ENCODE measurements around the gene NR2F1.

The NR2F1 gene

GRCh38 chr5:93567424-93567823 is 15.6 kb upstream of the NR2F1 start:
- no peaks in the 10 kb centered on the region for H3K27me3 ChIP-seq (ENCODE audit: insufficient read depth, low read depth)
- H3K36me3 ChIP-seq (ENCODE audit: insufficient read depth): no peaks in the 10 kb centered on the region
- H3K4me3 ChIP-seq (IDR thresholded peaks at IDR 0.05; ENCODE audit: insufficient read depth, low read depth, low read length): no peak overlapping the region
- no peak overlapping the region for H3K9ac ChIP-seq
- H4K20me1 ChIP-seq (ENCODE audit: insufficient read depth): no peaks in the 10 kb centered on the region
- no peak overlapping the region for H3K27ac ChIP-seq
- no peak overlapping the region for H2AFZ ChIP-seq (ENCODE audit: low read depth)
- no peaks in the 10 kb centered on the region for H3K79me2 ChIP-seq (ENCODE audit: insufficient read depth, low read depth)
- H3K4me2 ChIP-seq: no peak overlapping the region
- H3K4me1 ChIP-seq (ENCODE audit: low read depth, poor library complexity, severe bottlenecking): no peaks in the 10 kb centered on the region
- TF ChIP-seq, protein P1, sequence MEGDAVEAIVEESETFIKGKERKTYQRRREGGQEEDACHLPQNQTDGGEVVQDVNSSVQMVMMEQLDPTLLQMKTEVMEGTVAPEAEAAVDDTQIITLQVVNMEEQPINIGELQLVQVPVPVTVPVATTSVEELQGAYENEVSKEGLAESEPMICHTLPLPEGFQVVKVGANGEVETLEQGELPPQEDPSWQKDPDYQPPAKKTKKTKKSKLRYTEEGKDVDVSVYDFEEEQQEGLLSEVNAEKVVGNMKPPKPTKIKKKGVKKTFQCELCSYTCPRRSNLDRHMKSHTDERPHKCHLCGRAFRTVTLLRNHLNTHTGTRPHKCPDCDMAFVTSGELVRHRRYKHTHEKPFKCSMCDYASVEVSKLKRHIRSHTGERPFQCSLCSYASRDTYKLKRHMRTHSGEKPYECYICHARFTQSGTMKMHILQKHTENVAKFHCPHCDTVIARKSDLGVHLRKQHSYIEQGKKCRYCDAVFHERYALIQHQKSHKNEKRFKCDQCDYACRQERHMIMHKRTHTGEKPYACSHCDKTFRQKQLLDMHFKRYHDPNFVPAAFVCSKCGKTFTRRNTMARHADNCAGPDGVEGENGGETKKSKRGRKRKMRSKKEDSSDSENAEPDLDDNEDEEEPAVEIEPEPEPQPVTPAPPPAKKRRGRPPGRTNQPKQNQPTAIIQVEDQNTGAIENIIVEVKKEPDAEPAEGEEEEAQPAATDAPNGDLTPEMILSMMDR (conservative IDR thresholded peaks at IDR 0.05; ENCODE audit: low read depth, low read length): no peak

- no peak overlapping the region for H2AFZ ChIP-seq (ENCODE audit: low read depth)
- H3K4me1 ChIP-seq (ENCODE audit: low read depth, poor library complexity, severe bottlenecking): no peaks in the 10 kb centered on the region
- H3K36me3 ChIP-seq (ENCODE audit: insufficient read depth): no peaks in the 10 kb centered on the region
- TF ChIP-seq, protein P1 (conservative IDR thresholded peaks at IDR 0.05; ENCODE audit: low read depth, low read length): no peak
- H3K79me2 ChIP-seq (ENCODE audit: insufficient read depth, low read depth): no peaks in the 10 kb centered on the region
- H4K20me1 ChIP-seq (ENCODE audit: insufficient read depth): no peaks in the 10 kb centered on the region
- H3K9ac ChIP-seq: no peak overlapping the region
- H3K27me3 ChIP-seq (ENCODE audit: insufficient read depth, low read depth): no peaks in the 10 kb centered on the region
- H3K4me2 ChIP-seq: no peak overlapping the region
- no peak overlapping the region for H3K27ac ChIP-seq
- no peak overlapping the region for H3K4me3 ChIP-seq (IDR thresholded peaks at IDR 0.05; ENCODE audit: insufficient read depth, low read depth, low read length)
Observed at GRCh38 chr5:93569300-93570160, 13.5 kb upstream of the NR2F1 start.

DNA sequence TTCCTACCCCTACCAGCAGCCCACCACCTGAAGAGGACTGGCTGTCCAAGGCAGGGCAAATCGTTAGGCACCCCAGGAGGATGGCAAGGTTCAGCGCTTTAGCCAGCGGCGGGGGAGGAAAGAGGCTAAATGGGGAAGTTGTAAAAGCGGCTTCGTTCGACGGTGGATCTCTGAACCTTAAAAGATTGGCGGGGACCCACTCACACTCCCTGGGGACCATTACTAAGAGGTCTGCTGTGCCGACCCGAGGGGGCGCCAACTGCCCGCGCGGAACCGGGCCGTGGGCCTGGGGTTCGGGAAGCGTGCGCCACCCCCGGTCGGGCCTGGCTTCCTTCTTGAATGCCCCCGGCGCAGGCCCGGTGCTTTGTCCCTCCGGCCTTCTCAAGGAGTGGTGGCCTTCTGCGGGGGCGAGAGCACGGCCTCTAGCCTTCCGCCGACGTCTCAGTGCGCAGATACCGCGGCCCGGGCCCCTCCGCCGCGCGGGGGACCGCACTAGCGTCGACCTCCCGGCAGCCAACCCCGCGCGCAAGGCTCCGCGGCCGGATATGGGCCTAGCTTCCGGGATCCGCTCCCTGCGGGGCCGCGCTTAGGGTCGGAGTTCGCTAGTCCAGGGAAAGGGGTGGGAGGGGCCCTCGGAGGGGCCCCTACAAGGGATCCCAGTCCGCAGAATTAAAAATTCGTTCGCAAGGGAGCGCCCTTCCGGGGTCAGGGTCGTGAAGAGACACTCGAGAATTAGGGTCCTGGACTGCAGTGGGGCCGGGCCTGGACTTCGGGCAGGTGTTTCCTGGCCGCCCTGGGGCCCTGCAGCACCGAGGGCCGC is 12.5 kb upstream of the NR2F1 start:
- no peak overlapping the region for H3K9ac ChIP-seq
- TF ChIP-seq, protein P1 (conservative IDR thresholded peaks at IDR 0.05; ENCODE audit: low read depth, low read length): no peak
- H3K4me2 ChIP-seq: no peak overlapping the region
- H3K79me2 ChIP-seq (ENCODE audit: insufficient read depth, low read depth): no peaks in the 10 kb centered on the region
- no peak overlapping the region for H3K4me3 ChIP-seq (IDR thresholded peaks at IDR 0.05; ENCODE audit: insufficient read depth, low read depth, low read length)
- no peaks in the 10 kb centered on the region for H3K4me1 ChIP-seq (ENCODE audit: low read depth, poor library complexity, severe bottlenecking)
- no peaks in the 10 kb centered on the region for H3K36me3 ChIP-seq (ENCODE audit: insufficient read depth)
- no peaks in the 10 kb centered on the region for H4K20me1 ChIP-seq (ENCODE audit: insufficient read depth)
- no peak overlapping the region for H2AFZ ChIP-seq (ENCODE audit: low read depth)
- no peaks in the 10 kb centered on the region for H3K27me3 ChIP-seq (ENCODE audit: insufficient read depth, low read depth)
- no peak overlapping the region for H3K27ac ChIP-seq

- H3K4me3 ChIP-seq (IDR thresholded peaks at IDR 0.05; ENCODE audit: insufficient read depth, low read depth, low read length): no peak overlapping the region
- TF ChIP-seq, protein P1 (conservative IDR thresholded peaks at IDR 0.05; ENCODE audit: low read depth, low read length): no peak
Observed at GRCh38 chr5:93571114-93571949, 11.7 kb upstream of the NR2F1 start.

More at GRCh38 chr5:93571114-93571949, 11.7 kb upstream of the NR2F1 start:
- Histone ChIP-seq H2AFZ (ENCODE audit: low read depth) (no peak overlapping the region), H3K27me3 (ENCODE audit: insufficient read depth, low read depth) (no peaks in the 10 kb centered on the region), H3K4me1 (ENCODE audit: low read depth, poor library complexity, severe bottlenecking) (no peaks in the 10 kb centered on the region), H3K9ac (no peak overlapping the region), H3K79me2 (ENCODE audit: insufficient read depth, low read depth) (no peaks in the 10 kb centered on the region), H3K36me3 (ENCODE audit: insufficient read depth) (no peaks in the 10 kb centered on the region), H3K27ac (no peak overlapping the region), H3K4me2 (no peak overlapping the region), H4K20me1 (ENCODE audit: insufficient read depth) (no peaks in the 10 kb centered on the region)
